GM19239 (cell line): ENCODE measurements around the gene ZNF792.
"Not testable (repeated sequence)": the region's sequence is repeated elsewhere in the genome, so short reads cannot be mapped to it uniquely, and the experiment has no call there.

ENCODE experiments used
- DNase-seq: peaks from one replicate; pipeline ENCODE4 v3.0.0; 2011; ENCODE audit warnings: low spot score; ENCODE audit not compliant: insufficient read length
- FAIRE-seq: peaks from 2 replicates; lab custom pipeline; 2011; peaks lifted over from hg19 to GRCh38; lab: Jason Lieb, UNC

The ZNF792 gene

DNA sequence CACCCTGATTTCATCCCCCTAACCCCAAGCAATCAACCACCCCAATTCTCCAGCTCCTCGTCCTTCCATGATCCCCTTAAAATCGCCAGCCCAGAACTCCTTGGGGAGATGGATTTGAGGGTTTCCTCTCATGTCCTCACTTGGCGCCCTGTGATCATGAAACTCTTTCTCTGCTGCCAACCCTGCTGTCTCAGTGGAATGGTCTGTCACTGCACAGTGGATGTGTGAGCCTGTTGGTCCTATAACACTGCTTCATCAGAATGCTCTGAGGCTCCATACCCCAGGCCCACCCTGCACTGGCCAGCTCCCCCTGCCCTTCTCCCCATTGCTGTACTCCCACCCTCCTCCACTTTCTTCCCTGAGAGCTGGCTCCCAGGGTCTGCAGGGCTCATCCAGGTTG lies 12.6 kb upstream of the ZNF792 start:
- FAIRE-seq (no peak), DNase-seq (no peak)

DNA sequence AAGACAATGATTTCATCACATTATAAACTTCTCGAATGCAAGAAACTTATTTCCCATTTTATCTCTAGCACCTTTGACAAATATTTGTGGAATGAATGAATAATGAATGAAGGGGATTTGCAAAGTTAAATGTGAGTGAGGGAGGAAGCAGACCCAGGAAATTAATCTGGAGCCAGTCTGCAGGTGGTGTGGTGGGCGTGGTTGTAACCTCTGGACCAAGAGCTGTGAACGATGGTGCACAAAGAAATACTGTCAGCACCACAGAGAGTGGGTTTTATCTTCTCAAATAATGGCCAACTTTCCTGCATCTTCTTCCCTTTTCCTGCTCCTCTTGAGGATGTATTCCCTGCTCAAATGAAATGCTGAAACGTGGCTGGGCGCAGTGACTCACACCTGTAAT lies 11.0 kb upstream of the ZNF792 start:
- FAIRE-seq, result no peak
- no peak for DNase-seq

DNA sequence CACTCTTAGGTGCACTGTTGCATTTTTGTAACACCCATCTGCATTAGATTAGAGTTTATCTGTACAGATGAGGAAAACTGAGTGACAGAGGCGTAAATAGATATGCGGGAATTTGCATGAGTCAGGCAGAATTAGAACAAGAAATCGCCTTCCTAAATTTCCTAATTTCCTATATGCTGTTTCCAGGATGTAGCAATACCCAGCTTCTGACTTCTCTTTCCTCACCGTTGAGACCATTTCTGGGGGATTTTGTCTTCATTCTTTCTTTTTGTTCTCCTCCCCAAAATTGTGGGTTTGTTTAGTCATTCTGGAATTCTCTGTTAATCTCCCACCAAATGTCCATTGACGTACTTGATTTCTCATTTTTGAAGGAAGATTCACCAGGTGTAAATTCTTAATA lies 10.6 kb upstream of the ZNF792 start:
- DNase-seq (no peak), FAIRE-seq (no peak)

DNA sequence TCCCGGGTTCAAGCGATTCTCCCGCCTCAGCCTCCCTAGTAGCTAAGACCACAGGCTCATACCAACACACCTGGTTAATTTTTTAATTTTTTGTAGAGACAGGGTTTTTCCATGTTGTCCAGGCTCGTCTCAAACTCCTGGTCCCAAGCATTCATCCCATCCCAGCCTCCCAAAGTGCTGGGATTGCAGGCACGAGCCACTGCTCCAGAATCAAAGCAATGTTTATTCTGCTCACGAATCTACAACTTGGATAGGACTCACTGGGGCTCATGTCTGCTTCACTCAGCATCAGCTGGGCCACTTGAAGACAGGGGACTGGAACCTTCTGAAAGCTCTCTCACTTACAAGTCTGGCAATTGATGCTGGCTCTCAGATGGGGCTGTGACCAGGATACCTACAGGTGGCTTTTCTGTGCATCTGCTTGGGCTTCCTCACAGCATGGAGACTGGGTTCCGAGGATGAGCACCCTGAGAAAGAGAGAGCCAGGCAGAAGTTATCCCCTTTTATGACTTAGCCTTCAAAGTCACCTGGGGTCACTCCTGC lies 8.2 kb upstream of the ZNF792 start:
- DNase-seq (no peak), FAIRE-seq (no peak)

DNA sequence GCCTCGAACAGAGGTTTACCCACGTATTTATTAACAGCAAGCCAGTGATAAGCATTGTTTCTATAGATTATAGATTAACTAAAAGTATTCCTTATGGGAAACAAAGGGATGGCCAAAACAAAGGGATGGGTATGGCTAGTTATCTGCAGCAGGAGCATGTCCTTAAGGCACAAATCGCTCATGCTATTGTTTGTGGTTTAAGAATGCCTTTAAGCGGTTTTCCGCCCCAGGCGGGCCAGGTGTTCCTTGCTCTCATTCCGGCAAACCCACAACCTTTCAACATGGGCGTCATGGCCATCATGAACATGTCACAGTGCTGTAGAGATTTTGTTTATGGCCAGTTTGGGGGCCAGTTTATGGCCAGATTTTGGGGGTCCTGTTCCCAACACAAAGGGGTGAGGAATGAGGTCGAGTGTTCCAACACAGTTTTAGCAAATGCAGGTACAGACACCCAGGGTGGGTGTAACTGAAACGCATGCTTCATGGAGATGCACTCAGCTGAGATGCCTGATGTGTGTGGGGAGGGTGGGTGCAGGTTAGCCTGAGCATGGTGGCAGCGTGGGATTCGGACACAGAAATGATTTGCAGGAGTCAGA lies 6.3 kb upstream of the ZNF792 start:
- not testable (repeated sequence) for FAIRE-seq

DNA sequence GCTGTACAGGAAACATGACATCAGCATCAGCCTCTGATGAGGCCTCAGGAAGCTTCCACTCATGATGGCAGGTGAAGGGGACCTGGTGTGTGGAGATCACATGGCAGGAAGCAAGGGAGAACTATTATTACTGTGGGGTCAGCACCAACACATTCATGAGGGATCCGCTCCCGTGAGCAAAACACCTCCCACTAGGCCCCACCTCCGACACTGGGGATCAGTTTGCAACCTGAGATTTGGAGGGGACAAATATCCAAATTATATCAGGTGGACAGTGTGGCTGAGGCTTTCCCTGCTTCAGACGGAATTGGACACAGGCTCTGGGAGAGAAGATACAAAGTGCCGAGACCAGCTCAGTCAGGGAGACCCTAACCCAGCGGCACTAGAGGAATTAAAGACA lies 5.7 kb upstream of the ZNF792 start:
- no peak for FAIRE-seq

More for the DNA sequence above, 6.3 kb upstream of the ZNF792 start:
- not testable (repeated sequence) for DNase-seq

DNA sequence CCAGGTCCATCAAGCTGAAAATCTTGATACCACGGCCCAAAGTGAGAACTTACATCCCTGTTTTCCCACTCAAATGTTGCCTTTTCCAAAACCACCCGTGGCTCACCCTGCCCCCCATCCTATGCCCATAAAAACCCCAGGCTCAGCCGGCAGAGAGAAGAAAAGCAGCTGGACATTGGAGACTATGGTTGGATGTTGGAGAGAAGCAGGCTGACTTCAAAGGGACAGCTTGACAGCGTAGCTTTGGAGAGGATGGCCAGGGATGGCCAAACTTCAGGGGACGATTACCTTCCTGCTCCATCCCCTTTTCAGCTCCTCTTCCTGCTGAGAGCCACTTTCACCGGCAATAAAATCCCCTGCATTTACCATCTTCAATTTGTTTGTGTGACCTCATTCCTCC lies 3.5 kb upstream of the ZNF792 start:
- DNase-seq, result no peak
- FAIRE-seq, result no peak

More for the DNA sequence above, 5.7 kb upstream of the ZNF792 start:
- no peak for DNase-seq

DNA sequence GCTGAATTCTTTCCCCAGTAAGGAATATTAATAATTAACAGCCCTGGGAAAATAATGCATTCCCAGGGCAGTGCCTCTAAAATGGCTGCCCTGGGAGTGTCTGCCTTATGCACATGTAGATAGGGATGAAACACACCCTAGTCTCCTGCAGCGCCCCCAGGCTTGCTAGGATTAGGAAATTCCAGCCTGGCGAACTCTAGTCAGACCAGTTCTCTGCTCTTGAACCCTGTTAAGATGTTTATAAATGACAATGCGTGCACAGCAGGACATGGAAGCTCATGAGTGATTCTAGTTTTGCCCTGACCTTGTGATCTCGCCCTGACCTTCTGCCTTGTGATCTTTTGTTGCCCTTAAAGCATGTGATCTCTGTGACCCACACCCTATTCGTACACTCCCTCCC lies 1.5 kb upstream of the ZNF792 start:
- not testable (repeated sequence) for DNase-seq, FAIRE-seq

DNA sequence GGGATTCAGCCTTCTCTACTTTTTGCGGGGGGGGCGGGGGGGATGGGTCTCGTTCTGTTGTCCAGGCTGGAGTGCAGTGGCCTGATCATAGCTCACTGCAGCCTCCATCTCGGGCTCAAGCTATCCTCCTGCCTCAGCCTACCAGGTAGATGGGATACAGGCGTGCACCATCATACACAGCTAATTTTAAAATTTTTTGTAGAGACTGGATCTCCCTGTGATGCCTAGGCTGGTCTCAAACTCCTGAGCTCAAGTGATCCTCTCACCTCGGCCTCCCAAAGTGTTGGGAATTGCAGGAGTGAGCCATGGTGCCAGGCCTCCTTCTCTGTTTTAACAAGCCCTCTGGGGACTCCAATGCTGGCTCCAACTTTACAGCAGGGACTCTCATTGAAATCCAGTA lies 569 bp upstream of the ZNF792 start:
- no peak for FAIRE-seq
- DNase-seq, result no peak

DNA sequence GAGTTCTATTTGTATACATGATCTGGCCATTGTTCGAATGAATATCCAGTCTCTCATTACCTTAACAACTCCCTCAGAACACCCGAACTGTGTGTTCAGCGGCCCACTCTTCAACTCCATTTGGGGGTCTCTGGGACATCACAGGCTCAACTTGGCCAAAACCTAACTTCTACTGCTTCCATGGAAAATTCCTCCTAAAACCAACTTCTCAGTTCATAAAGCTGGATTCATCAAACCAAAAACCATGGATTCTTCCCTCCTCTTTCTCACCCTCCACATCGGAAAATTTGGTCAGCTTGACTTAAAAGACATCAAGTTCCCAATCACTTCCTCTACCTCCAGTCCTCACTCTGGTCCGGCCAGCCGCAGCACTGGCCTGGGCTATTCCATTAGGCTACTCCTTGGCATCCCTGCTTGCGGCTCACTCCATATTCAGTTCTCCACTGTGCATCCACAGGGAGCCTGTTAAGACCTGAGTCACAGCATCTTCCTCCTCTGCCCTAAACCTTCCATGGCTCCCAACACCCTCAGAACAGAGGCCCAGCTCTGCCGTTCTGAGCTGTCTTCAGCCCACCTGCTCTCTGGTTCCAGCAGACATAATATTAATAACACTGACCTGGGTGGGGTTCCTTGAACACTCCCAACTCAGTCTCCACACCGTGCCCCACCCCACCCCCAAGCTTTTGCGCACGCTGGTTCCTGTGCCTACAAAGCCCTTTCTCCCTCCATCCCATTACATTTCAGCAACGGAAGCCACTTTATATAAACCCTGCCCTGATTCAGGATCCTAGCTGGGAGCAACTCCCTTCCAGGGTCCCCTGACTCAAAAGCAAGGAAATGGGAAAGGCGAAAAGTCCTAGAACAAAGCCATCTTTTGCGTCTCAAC lies 1.1 kb downstream of the ZNF792 start:
- no peak for FAIRE-seq

DNA sequence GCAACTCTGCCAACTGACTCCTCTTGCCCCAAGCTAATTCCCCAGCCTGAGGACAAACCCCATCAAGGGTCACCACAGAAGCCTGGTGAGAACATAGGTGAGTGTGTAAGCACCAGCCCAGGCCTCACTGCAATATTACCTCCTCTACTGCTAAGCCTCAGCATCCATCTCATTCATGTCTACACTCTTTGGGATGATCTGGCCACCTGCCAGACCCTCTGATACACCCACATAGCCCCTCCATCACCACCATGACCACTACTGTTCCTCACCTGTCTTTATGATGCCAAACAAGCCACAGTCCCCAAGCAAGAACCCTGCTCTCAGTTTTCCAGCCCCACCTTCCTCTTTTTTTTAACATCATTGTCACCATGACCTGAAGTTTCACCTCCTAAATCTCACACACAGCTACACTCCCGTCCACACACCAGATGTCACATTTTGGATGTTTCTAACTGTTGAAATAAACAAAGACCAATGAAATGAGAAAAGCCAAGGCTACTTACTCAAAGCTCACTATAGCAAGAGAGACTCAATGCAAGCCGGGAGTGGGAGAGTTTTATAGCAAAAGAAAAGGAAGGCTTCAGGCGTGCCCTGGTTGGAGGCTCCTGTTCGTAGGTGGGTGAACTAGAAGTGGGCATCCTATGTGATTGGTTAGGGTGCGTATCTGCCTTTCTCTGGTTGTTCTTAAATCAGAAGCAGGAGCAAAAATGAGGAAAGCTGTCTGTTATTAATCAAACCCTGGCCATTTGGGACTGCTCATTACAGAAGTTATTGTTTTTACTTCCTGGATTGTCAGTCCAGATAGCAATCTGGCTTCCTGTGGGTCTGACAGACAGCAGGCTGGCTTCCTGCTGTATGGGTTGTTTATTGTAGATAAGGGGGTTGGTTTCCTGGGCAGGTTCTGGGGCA lies 2.0 kb downstream of the ZNF792 start:
- no peak for DNase-seq
- FAIRE-seq, result peak; percentile 52

More for the DNA sequence above, 1.1 kb downstream of the ZNF792 start:
- no peak for DNase-seq

DNA sequence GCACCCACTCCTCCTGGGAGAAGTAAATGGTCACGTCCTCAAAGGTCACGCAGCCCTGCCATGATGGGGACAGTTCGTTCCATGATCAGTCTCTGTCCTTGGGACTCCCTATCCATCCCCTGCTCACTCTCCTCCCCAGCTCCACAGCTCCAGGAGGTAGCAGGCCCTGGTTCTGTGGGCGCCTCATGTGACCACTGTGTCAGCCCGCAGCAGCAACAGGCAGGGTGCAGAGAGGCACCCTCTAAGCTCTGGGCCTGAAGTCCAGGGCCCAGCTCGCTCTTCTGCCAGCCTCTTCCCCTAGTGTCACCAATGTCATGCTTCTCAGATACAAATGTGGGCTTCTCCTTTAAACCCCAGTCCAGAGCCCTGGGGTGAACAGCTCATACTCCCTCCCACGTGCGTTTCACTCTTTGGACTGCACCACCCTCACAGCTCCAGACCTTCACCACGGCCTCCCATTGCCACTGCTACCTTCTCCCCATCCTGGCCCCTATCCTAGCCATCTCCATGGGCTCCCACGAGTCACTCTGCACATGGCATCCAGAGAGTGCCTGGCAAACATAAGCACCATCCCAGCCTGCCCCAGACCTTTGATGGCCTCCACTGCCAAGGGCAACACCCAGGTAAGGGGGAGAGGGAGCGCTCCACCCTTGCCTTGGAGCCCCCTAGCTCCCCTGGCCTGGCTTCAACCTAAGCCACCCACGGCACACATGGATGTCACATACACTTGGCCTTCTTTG lies 2.9 kb downstream of the ZNF792 start:
- no peak for FAIRE-seq

DNA sequence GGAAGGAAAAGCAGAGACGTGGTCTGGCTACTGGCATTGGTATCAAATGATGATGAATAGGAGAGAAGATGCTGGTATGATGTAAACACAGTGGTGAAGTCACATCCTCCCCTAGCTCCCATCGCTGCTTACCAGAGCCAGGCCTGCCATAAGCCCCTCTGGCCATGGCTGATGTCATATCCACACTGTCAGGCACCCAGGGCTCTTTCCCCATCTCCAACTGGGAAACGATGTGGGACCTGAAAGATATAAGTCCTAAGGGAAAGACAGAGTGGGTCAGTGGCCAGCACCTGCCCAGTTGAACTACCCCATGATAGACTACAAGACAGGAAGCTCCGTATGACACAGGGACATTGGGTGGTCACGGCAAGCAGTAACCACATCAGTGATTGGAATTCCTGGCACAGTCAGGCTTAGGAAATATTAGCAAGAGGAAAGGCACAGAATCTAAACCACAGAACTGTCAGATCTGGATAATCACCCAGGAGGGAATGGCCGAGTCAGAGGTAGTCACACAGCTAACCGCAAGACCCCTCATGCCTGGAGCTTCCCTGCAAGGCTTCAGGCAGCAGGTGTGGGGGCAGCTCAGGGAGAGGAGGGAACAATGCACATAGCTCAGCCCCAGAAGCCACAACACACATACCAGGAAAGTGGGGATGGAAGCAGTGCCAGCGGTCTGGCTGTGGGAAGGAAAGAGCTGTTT lies 3.8 kb downstream of the ZNF792 start:
- no peak for DNase-seq

More for the DNA sequence above, 2.9 kb downstream of the ZNF792 start:
- DNase-seq, result no peak

DNA sequence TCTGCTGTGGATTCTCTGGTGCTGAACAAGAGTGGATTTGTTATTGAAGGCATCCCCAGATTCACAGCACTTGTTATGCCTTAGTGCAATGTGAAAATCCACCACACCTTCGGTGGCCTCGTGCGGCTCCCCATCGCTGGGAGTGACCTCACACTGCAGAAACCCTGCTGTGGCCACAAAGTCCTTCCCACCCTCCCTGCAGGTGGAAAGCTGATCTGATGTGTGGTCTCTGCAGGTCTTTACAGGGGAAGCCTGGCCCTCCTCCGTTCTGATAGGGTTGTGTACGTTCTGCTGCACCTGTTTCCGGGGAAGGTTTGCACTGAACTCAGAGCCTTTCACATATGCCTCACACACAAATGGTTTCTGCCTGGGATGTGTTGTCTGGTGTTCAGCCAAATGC lies 5.0 kb downstream of the ZNF792 start:
- DNase-seq (no peak), FAIRE-seq (no peak)

More for the DNA sequence above, 3.8 kb downstream of the ZNF792 start:
- FAIRE-seq, result no peak

DNA sequence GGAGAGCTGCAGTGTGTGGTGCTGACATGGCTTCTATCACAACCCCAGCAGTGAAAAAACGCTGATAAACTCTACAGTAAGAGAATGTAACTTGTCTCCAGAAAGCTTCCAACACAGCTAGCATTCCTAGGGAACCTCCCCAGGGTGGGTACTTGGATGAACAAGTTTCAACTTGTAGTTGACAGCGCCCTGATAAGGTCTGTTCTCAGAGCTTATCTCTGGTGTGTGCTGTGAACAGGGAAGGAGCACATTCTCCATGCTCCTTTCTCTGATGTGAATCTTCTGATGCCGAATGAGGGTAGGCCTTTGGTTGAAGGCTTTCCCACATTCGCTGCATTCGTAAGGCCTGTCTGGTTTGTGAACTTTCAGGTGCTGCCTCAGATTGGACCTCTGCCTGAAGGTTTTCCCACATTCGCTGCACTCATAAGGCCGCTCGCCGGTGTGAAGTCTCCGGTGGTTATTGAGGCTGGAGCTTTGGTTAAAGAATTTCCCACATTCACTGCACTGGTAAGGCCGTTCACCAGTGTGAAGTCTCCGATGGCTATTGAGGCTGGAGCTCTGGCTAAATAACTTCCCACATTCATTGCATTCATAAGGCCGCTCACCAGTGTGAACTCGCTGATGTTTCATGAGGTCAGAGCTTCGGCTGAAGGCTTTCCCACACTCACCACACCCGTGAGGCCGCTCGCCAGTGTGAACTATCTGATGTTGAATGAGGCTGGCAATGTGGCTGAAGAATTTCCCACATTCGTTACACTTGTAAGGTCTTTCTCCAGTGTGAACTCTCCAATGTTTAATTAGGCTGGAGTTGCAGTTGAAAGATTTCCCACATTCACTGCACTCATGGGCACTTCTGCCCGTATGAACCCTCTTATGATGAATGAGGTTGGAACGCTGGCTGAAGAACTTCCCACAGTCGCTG lies 5.9 kb downstream of the ZNF792 start:
- no peak for DNase-seq
- no peak for FAIRE-seq

DNA sequence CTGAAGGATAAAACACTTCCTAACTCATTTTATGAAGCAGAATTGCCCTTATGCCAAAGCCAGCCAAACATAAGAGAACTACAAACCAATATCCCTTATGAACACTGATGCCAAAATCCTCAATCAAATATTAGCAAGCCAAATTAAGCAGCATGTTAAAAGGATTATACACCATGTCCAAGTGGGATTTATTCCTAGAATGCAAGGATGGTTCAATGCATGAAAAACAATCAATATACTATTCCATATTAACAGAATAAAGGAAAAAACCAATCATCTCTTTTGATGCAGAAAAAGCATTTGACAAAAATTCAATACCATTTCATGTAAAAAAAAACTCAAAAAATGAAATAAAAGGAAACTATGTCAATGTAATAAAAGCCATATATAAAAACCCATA lies 10.9 kb downstream of the ZNF792 start:
- DNase-seq, result no peak
- no peak for FAIRE-seq

DNA sequence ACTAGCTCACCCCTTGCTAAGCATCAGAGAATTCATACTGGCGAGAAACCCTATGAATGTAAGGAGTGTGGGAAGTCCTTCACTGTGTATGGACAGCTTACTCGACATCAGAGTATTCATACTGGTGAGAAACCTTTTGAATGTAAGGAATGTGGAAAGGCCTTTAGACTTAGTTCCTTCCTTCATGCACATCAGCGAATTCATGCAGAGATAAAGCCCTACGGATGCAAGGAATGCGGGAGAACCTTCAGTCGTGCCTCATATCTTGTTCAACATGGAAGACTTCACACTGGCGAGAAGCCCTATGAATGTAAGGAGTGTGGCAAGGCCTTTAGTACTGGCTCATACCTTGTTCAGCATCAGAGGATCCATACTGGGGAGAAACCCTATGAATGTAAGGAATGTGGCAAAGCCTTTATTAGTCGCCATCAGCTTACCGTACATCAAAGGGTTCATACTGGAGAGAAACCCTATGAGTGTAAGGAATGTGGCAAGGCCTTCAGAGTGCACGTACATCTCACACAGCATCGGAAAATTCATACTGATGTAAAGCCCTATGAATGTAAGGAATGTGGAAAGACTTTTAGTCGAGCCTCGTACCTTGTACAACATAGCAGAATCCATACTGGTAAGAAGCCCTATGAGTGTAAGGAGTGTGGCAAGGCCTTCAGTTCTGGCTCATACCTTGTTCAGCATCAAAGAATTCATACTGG lies 20.0 kb downstream of the ZNF792 start:
- FAIRE-seq (no peak), DNase-seq (no peak)
